ENCODE measurements around the gene FNDC3B. TPM values are rescaled to one million over a fixed set of nuclear protein-coding genes. Genes with fewer than 3 reads are reported as not detected.

Gene FNDC3B
- total and polyA plus RNA-seq, 2 donors from 2014 or later, result 11.8 to 185 TPM

GRCh38 chr3:172209333-172210321 lies 170.2 kb downstream of the FNDC3B start:
- Histone ChIP-seq H3K4me3 (ENCODE audit: low read length in 3 of 3) (no peak overlapping the region), H3K9ac (ENCODE audit: low read length in 3 of 3) (no peak overlapping the region), H3K4me1 (ENCODE audit: control insufficient read depth in 2 of 3, insufficient read depth in 2 of 3, low read depth in 1 of 3, low read length in 3 of 3) (peaks cover 0 to 10% (median 5%) of the 10 kb centered on the region in 3 donors), H3K27me3 (ENCODE audit: control insufficient read depth, insufficient read depth, low read length) (no peaks in the 10 kb centered on the region), H3K27ac (ENCODE audit: low read depth in 2 of 2, low read length in 2 of 2) (peak overlapping the region; percentile 57 to 58), H3K36me3 (ENCODE audit: control insufficient read depth in 2 of 3, insufficient read depth in 3 of 3, low read length in 3 of 3) (no peaks in the 10 kb centered on the region), H3K9me3 (ENCODE audit: control insufficient read depth in 2 of 3, insufficient read depth in 1 of 3, low read length in 3 of 3) (no peaks in the 10 kb centered on the region)
- intact Hi-C loops (cut with DNase I), result no loop called here
- FAIRE-seq, result no peak
- no peak for TF ChIP-seq CTCF (IDR thresholded peaks at IDR 0.05; ENCODE audit: borderline replicate concordance, extremely low read depth, insufficient read depth)
- DNase-seq, result peak in 1 of 5 donors; percentile 81

- no peak overlapping the region for H3K4me3 ChIP-seq (ENCODE audit: low read length in 3 of 3)
- no peaks in the 10 kb centered on the region for H3K9me3 ChIP-seq (ENCODE audit: control insufficient read depth in 2 of 3, insufficient read depth in 1 of 3, low read length in 3 of 3)
- no peaks in the 10 kb centered on the region for H3K27me3 ChIP-seq (ENCODE audit: control insufficient read depth, insufficient read depth, low read length)
- H3K9ac ChIP-seq (ENCODE audit: low read length in 3 of 3), result no peak overlapping the region
- H3K27ac ChIP-seq (ENCODE audit: low read depth in 2 of 2, low read length in 2 of 2), result no peak overlapping the region
- FAIRE-seq, result no peak
- no peaks in the 10 kb centered on the region for H3K36me3 ChIP-seq (ENCODE audit: control insufficient read depth in 2 of 3, insufficient read depth in 3 of 3, low read length in 3 of 3)
- no peak for DNase-seq
- intact Hi-C loops (cut with DNase I), result no loop called here
- no peak for TF ChIP-seq CTCF (IDR thresholded peaks at IDR 0.05; ENCODE audit: borderline replicate concordance, extremely low read depth, insufficient read depth)
- H3K4me1 ChIP-seq (ENCODE audit: control insufficient read depth in 2 of 3, insufficient read depth in 2 of 3, low read depth in 1 of 3, low read length in 3 of 3), result peaks cover 0 to 10% (median 6%) of the 10 kb centered on the region in 3 donors
These were observed 171.0 kb downstream of the FNDC3B start for GRCh38 chr3:172210355-172210754.

- DNase-seq (no peak), FAIRE-seq (no peak)
- H3K9me3 ChIP-seq (ENCODE audit: control insufficient read depth in 2 of 3, insufficient read depth in 1 of 3, low read length in 3 of 3), result no peaks in the 10 kb centered on the region
- peaks cover 0 to 10% (median 6%) of the 10 kb centered on the region in 3 donors for H3K4me1 ChIP-seq (ENCODE audit: control insufficient read depth in 2 of 3, insufficient read depth in 2 of 3, low read depth in 1 of 3, low read length in 3 of 3)
- intact Hi-C loops (cut with DNase I), result no loop called here
- no peak overlapping the region for H3K4me3 ChIP-seq (ENCODE audit: low read length in 3 of 3)
- no peaks in the 10 kb centered on the region for H3K27me3 ChIP-seq (ENCODE audit: control insufficient read depth, insufficient read depth, low read length)
- TF ChIP-seq CTCF (IDR thresholded peaks at IDR 0.05; ENCODE audit: borderline replicate concordance, extremely low read depth, insufficient read depth), result no peak
- no peak overlapping the region for H3K9ac ChIP-seq (ENCODE audit: low read length in 3 of 3)
- H3K27ac ChIP-seq (ENCODE audit: low read depth in 2 of 2, low read length in 2 of 2), result no peak overlapping the region
- no peaks in the 10 kb centered on the region for H3K36me3 ChIP-seq (ENCODE audit: control insufficient read depth in 2 of 3, insufficient read depth in 3 of 3, low read length in 3 of 3)
These were observed 171.7 kb downstream of the FNDC3B start for GRCh38 chr3:172211123-172211522.
